H9 (cell line): ENCODE data around the gene SEZ6. TPM values are rescaled to one million over a fixed set of nuclear protein-coding genes. Genes with fewer than 3 reads are reported as not detected.

Source experiments
- DNase-seq: peaks from one replicate; pipeline ENCODE4 v3.0.0-alpha.2; 2017
- H2AFZ ChIP-seq: one replicate; pipeline ENCODE4 v1.6.1; 2013; ENCODE audit warnings: mild to moderate bottlenecking, low read length, control low read depth, moderate library complexity
- H2AK5ac ChIP-seq: 2 replicates; pipeline ENCODE4 v1.6.1; 2013; ENCODE audit warnings: low read length, control low read depth, mixed read lengths; ENCODE audit not compliant: insufficient read length
- H2BK120ac ChIP-seq: one replicate; pipeline ENCODE4 v1.6.1; 2013; ENCODE audit warnings: low read depth, mild to moderate bottlenecking, low read length, control low read depth, inconsistent platforms; ENCODE audit not compliant: poor library complexity, severe bottlenecking
- H2BK12ac ChIP-seq: 2 replicates; pipeline ENCODE4 v1.6.1; 2013; ENCODE audit warnings: low read length, control low read depth, mixed read lengths, low read depth; ENCODE audit not compliant: insufficient read length
- H2BK15ac ChIP-seq: 2 replicates; pipeline ENCODE4 v1.6.1; 2013; ENCODE audit warnings: low read depth, low read length, control low read depth
- H2BK20ac ChIP-seq: one replicate; pipeline ENCODE4 v1.6.1; 2013; ENCODE audit warnings: low read depth, mild to moderate bottlenecking, low read length, control low read depth, inconsistent platforms; ENCODE audit not compliant: poor library complexity, severe bottlenecking
- H2BK5ac ChIP-seq: 2 replicates; pipeline ENCODE4 v1.6.1; 2013; ENCODE audit warnings: low read length, control low read depth, mixed read lengths; ENCODE audit not compliant: insufficient read length
- H3K14ac ChIP-seq: 2 replicates; pipeline ENCODE4 v1.6.1; 2013; ENCODE audit warnings: low read length, control low read depth; ENCODE audit not compliant: insufficient read depth
- H3K18ac ChIP-seq: 2 replicates; pipeline ENCODE4 v1.6.1; 2013; ENCODE audit warnings: low read depth, mild to moderate bottlenecking, mixed read lengths, low read length, control low read depth; ENCODE audit not compliant: insufficient read length
- H3K23ac ChIP-seq: 2 replicates; pipeline ENCODE4 v1.6.1; 2013; ENCODE audit warnings: low read length, control low read depth, mixed read lengths, low read depth; ENCODE audit not compliant: insufficient read length
- H3K23me2 ChIP-seq: 2 replicates; pipeline ENCODE4 v1.6.1; 2013; ENCODE audit warnings: low read depth, mild to moderate bottlenecking, mixed read lengths, low read length, control low read depth; ENCODE audit not compliant: insufficient read length, poor library complexity, severe bottlenecking
- H3K27ac ChIP-seq: 2 replicates; pipeline ENCODE4 v1.5.1; 2013; ENCODE audit warnings: low read length, control low read depth, mixed read lengths, low read depth; ENCODE audit not compliant: insufficient read length
- H3K27me3 ChIP-seq: 2 replicates; pipeline ENCODE4 v1.6.1; 2013; ENCODE audit warnings: low read length, control low read depth, inconsistent platforms; ENCODE audit not compliant: insufficient read depth
- H3K4ac ChIP-seq: 2 replicates; pipeline ENCODE4 v1.6.1; 2013; ENCODE audit warnings: low read depth, mild to moderate bottlenecking, control low read depth, inconsistent platforms, low read length, moderate library complexity
- H3K4me1 ChIP-seq: 2 replicates; pipeline ENCODE4 v1.6.1; 2013; ENCODE audit warnings: low read length, control low read depth, inconsistent platforms; ENCODE audit not compliant: insufficient read depth
- H3K4me2 ChIP-seq: 2 replicates; pipeline ENCODE4 v1.6.1; 2013; ENCODE audit warnings: low read length, control low read depth, mixed read lengths; ENCODE audit not compliant: insufficient read length, insufficient read depth
- H3K56ac ChIP-seq: 2 replicates; pipeline ENCODE4 v1.6.1; 2013; ENCODE audit warnings: low read depth, mild to moderate bottlenecking, mixed read lengths, low read length, control low read depth; ENCODE audit not compliant: insufficient read length
- H3K79me1 ChIP-seq: 2 replicates; pipeline ENCODE4 v1.6.1; 2013; ENCODE audit warnings: low read depth, mild to moderate bottlenecking, moderate library complexity, low read length, control low read depth, inconsistent platforms; ENCODE audit not compliant: insufficient read depth, poor library complexity, severe bottlenecking
- H3K79me2 ChIP-seq: 2 replicates; pipeline ENCODE4 v1.6.1; 2013; ENCODE audit warnings: low read length, control low read depth, inconsistent platforms; ENCODE audit not compliant: insufficient read depth
- H3K9ac ChIP-seq: 2 replicates; pipeline ENCODE4 v1.6.1; 2013; ENCODE audit warnings: low read length, control low read depth, mixed read lengths; ENCODE audit not compliant: insufficient read length; ENCODE audit errors: extremely low read depth
- H3K9me3 ChIP-seq: one replicate; pipeline ENCODE4 v1.6.1; 2013; ENCODE audit warnings: low read depth, low read length, inconsistent platforms; ENCODE audit not compliant: control insufficient read depth
- H3T11ph ChIP-seq: one replicate; pipeline ENCODE4 v1.6.1; 2013; ENCODE audit warnings: mild to moderate bottlenecking, low read length, control low read depth, inconsistent platforms
- H4K20me1 ChIP-seq: one replicate; pipeline ENCODE4 v1.6.1; 2013; ENCODE audit not compliant: control insufficient read depth, insufficient read length, insufficient read depth
- H4K5ac ChIP-seq: 2 replicates; pipeline ENCODE4 v1.6.1; 2013; ENCODE audit warnings: low read depth, mild to moderate bottlenecking, mixed read lengths, low read length, control low read depth; ENCODE audit not compliant: insufficient read length
- H4K8ac ChIP-seq: replicated peaks from 2 replicates; pipeline ENCODE4 v1.6.1; 2013; ENCODE audit warnings: low read length, control low read depth, mixed read lengths, low read depth; ENCODE audit not compliant: insufficient read length
- H4K91ac ChIP-seq: 2 replicates; pipeline ENCODE4 v1.6.1; 2013; ENCODE audit warnings: low read depth, mild to moderate bottlenecking, moderate library complexity, mixed read lengths, low read length, control low read depth; ENCODE audit not compliant: insufficient read length
- H3K27ac Mint-ChIP-seq, 3 experiments: 2 replicates in 2 of 3; 3 replicates in 1 of 3; pipeline ENCODE4 v1.8.0; 2020 to 2021; ENCODE audit warnings: mixed read lengths in 3 of 3, mild to moderate bottlenecking in 1 of 3, moderate library complexity in 1 of 3
- H3K27me3 Mint-ChIP-seq: 2 replicates; pipeline ENCODE4 v1.8.0; 2021; ENCODE audit warnings: low read depth, mild to moderate bottlenecking, moderate library complexity, mixed read lengths
- H3K36me3 Mint-ChIP-seq, 3 experiments: 2 replicates in 2 of 3; 3 replicates in 1 of 3; pipeline ENCODE4 v1.8.0; 2020 to 2021; ENCODE audit warnings: low read depth in 3 of 3, mixed read lengths in 3 of 3; ENCODE audit not compliant: insufficient read depth in 1 of 3
- H3K4me1 Mint-ChIP-seq, 2 experiments: 2 replicates each; pipeline ENCODE4 v1.8.0; 2020; ENCODE audit warnings: mixed read lengths in 2 of 2
- H3K4me3 Mint-ChIP-seq, 2 experiments: 2 replicates in 1 of 2; 3 replicates in 1 of 2; pipeline ENCODE4 v1.8.0; 2020 to 2021; ENCODE audit warnings: mild to moderate bottlenecking in 2 of 2, mixed read lengths in 2 of 2, moderate library complexity in 1 of 2
- H3K9me3 Mint-ChIP-seq, 2 experiments: 2 replicates in 1 of 2; 3 replicates in 1 of 2; pipeline ENCODE4 v1.8.0; 2020; ENCODE audit warnings: mild to moderate bottlenecking in 2 of 2, mixed read lengths in 2 of 2, moderate library complexity in 1 of 2
- WGBS: extraction: QIAGEN DNeasy Blood & Tissue Kit; methylation state at CpG from one replicate; pipeline ENCODE4 v1.1.7; 2013; ENCODE audit warnings: missing lambda C conversion rate, low lambda C conversion rate, mixed read lengths; ENCODE audit not compliant: insufficient read length; ENCODE audit errors: extremely low coverage; 5-methylcytosine and 5-hydroxymethylcytosine counted together
- total RNA-seq: library from RNA; stranded (reverse); gene quantifications from 2 replicates; pipeline ENCODE4 v1.2.1, GENCODE V29; 2021
- TF ChIP-seq, protein P1 (sequence below): fragments of 200-600 bp; sonication (generic); conservative IDR thresholded peaks from 3 replicates; pipeline ENCODE4 v1.8.0; 2021; ENCODE audit warnings: antibody characterized with exemption, mild to moderate bottlenecking

The SEZ6 gene
- total RNA-seq, 1 experiment from 2014 or later, result 1.8 TPM

DNA sequence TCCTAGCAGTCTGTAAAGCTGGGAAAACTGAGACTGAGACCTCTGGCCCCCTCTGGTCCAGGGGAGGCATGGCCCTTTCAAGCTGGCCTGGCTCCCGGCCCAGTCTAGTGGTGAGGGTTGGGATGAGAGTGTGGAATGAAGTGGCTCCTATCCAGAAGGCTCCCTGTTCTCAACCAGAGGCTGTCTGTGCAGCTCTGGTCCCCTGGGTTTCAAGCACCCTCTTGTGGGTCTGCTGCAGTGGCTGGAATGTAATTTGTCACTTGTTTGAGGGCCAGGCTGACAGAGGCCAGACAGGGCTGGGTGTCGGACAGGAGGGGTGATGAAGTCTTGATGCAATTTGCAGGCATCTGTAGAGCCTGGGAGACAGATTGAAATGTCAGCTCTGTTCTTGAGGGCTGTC lies 32.4 kb downstream of the SEZ6 start:
- H3K9ac ChIP-seq, result no peak overlapping the region
- no peak overlapping the region for H2BK5ac ChIP-seq
- no peak overlapping the region for H3K4ac ChIP-seq
- no peaks in the 10 kb centered on the region for H4K20me1 ChIP-seq
- no peak overlapping the region for H3K27ac ChIP-seq
- Mint-ChIP-seq H3K4me1 (peaks cover 39 to 44% of the 10 kb centered on the region in 2 experiments), H3K36me3 (no peaks in the 10 kb centered on the region; a peak in 1 of 7 replicates), H3K4me3 (no peak overlapping the region), H3K27me3 (peaks cover 10% of the 10 kb centered on the region), H3K9me3 (no peaks in the 10 kb centered on the region), H3K27ac (no peak overlapping the region)
- no peak overlapping the region for H3K4me2 ChIP-seq
- H3K27me3 ChIP-seq, result no peaks in the 10 kb centered on the region
- H3K4me1 ChIP-seq, result peaks cover 8% of the 10 kb centered on the region; the same call in 1 of the 2 replicates
- H2BK20ac ChIP-seq, result no peak overlapping the region
- no peak overlapping the region for H3K18ac ChIP-seq
- no peaks in the 10 kb centered on the region for H3K23me2 ChIP-seq
- no peak overlapping the region for H3K56ac ChIP-seq
- no peaks in the 10 kb centered on the region for H3K79me1 ChIP-seq
- no CpG with 5 or more reads among the region's 2 CpGs for WGBS
- no peak overlapping the region for H2AFZ ChIP-seq
- no peak overlapping the region for H2BK12ac ChIP-seq
- H4K91ac ChIP-seq, result no peak overlapping the region
- no peak overlapping the region for H2BK120ac ChIP-seq
- TF ChIP-seq, protein P1, sequence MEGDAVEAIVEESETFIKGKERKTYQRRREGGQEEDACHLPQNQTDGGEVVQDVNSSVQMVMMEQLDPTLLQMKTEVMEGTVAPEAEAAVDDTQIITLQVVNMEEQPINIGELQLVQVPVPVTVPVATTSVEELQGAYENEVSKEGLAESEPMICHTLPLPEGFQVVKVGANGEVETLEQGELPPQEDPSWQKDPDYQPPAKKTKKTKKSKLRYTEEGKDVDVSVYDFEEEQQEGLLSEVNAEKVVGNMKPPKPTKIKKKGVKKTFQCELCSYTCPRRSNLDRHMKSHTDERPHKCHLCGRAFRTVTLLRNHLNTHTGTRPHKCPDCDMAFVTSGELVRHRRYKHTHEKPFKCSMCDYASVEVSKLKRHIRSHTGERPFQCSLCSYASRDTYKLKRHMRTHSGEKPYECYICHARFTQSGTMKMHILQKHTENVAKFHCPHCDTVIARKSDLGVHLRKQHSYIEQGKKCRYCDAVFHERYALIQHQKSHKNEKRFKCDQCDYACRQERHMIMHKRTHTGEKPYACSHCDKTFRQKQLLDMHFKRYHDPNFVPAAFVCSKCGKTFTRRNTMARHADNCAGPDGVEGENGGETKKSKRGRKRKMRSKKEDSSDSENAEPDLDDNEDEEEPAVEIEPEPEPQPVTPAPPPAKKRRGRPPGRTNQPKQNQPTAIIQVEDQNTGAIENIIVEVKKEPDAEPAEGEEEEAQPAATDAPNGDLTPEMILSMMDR, result no peak
- H4K5ac ChIP-seq, result no peak overlapping the region
- H4K8ac ChIP-seq, result no peak overlapping the region
- no peak overlapping the region for H3K23ac ChIP-seq
- H2AK5ac ChIP-seq, result no peak overlapping the region
- DNase-seq, result no peak
- H3T11ph ChIP-seq, result no peak overlapping the region
- H3K14ac ChIP-seq, result no peak overlapping the region; the same call in 1 of the 2 replicates
- H3K79me2 ChIP-seq, result no peaks in the 10 kb centered on the region
- H3K9me3 ChIP-seq, result no peaks in the 10 kb centered on the region
- no peak overlapping the region for H2BK15ac ChIP-seq
